ENCODE measurements around the gene AVL9. TPM values are rescaled to one million over a fixed set of nuclear protein-coding genes. Genes with fewer than 3 reads are reported as not detected.
A peak's percentile ranks its signal among the peaks of the same experiment; 100 is the strongest.

Gene AVL9
- total and polyA plus RNA-seq, 9 of the 15 experiments (the other 6 are each of a cell fraction or from before 2014, with no cell fraction given): 6.4 to 66.2 (median 30.1) TPM

DNA sequence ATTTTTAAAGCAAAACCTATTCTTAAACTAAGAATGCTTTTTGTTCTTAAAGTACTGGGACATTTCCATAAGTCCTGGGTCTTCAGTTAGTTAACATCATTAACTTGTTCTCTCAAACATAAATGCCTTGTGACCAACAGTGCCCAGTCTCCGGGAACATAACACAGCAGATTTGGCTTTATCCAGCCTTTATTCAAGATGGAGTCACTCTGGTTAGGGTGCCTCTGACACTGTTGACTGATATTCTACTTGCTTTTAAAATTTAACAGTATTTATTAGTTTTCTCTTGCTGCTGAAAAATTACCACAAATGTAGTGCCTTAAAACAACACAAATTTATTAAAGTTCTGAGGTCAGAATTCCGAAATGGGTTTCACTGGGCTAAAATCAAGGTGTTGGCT lies 44.1 kb downstream of the AVL9 start (continued):
- TF ChIP-seq, protein P1, sequence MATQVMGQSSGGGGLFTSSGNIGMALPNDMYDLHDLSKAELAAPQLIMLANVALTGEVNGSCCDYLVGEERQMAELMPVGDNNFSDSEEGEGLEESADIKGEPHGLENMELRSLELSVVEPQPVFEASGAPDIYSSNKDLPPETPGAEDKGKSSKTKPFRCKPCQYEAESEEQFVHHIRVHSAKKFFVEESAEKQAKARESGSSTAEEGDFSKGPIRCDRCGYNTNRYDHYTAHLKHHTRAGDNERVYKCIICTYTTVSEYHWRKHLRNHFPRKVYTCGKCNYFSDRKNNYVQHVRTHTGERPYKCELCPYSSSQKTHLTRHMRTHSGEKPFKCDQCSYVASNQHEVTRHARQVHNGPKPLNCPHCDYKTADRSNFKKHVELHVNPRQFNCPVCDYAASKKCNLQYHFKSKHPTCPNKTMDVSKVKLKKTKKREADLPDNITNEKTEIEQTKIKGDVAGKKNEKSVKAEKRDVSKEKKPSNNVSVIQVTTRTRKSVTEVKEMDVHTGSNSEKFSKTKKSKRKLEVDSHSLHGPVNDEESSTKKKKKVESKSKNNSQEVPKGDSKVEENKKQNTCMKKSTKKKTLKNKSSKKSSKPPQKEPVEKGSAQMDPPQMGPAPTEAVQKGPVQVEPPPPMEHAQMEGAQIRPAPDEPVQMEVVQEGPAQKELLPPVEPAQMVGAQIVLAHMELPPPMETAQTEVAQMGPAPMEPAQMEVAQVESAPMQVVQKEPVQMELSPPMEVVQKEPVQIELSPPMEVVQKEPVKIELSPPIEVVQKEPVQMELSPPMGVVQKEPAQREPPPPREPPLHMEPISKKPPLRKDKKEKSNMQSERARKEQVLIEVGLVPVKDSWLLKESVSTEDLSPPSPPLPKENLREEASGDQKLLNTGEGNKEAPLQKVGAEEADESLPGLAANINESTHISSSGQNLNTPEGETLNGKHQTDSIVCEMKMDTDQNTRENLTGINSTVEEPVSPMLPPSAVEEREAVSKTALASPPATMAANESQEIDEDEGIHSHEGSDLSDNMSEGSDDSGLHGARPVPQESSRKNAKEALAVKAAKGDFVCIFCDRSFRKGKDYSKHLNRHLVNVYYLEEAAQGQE (IDR thresholded peaks at IDR 0.05; ENCODE audit: borderline replicate concordance): no peak
- TF ChIP-seq, protein P1 (CRISPR knock-in tag; IDR thresholded peaks at IDR 0.05; ENCODE audit: low read depth): no peak
- TF ChIP-seq EZH2 (IDR thresholded peaks at IDR 0.05; ENCODE audit: borderline replicate concordance, low read depth, low read length) (no peak), ZNF134 (CRISPR knock-in tag; conservative IDR thresholded peaks at IDR 0.05) (peak; percentile 60), ZNF766 (CRISPR knock-in tag; conservative IDR thresholded peaks at IDR 0.05) (0 out of 2 replicates have a peak, but pooled peaks have one; percentile 60), NR4A1 (CRISPR knock-in tag; IDR thresholded peaks at IDR 0.05) (no peak), NR4A1 (tag; IDR thresholded peaks at IDR 0.05) (peak; percentile 83), SREBF1 (IDR thresholded peaks at IDR 0.05; ENCODE audit: borderline replicate concordance, low read depth, low read length) (no peak), ZNF311 (CRISPR knock-in tag; IDR thresholded peaks at IDR 0.05) (peak; percentile 87), KHSRP (IDR thresholded peaks at IDR 0.05) (no peak), MXI1 (IDR thresholded peaks at IDR 0.05; ENCODE audit: low read depth, low read length) (no peak), BRF1 (IDR thresholded peaks at IDR 0.05; ENCODE audit: borderline replicate concordance, extremely low read depth, insufficient read length) (no peak), IRF2 (CRISPR knock-in tag; IDR thresholded peaks at IDR 0.05) (no peak)
- TF ChIP-seq, protein P2, sequence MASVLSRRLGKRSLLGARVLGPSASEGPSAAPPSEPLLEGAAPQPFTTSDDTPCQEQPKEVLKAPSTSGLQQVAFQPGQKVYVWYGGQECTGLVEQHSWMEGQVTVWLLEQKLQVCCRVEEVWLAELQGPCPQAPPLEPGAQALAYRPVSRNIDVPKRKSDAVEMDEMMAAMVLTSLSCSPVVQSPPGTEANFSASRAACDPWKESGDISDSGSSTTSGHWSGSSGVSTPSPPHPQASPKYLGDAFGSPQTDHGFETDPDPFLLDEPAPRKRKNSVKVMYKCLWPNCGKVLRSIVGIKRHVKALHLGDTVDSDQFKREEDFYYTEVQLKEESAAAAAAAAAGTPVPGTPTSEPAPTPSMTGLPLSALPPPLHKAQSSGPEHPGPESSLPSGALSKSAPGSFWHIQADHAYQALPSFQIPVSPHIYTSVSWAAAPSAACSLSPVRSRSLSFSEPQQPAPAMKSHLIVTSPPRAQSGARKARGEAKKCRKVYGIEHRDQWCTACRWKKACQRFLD (CRISPR knock-in tag; IDR thresholded peaks at IDR 0.05): peak; percentile 88

Data from K562 (cell line).